Epithelial cell of esophagus (primary cell): Measurements from ENCODE around the gene RHBG.
"Not testable (repeated sequence)": the region's sequence is repeated elsewhere in the genome, so short reads cannot be mapped to it uniquely, and the experiment has no call there.

ENCODE experiments used
- DNase-seq: peaks from one replicate; pipeline ENCODE4 v3.0.0; 2010; ENCODE audit warnings: low read depth
- H3K4me3 ChIP-seq: 2 replicates; pipeline ENCODE4 v1.5.1; 2011; ENCODE audit warnings: mild to moderate bottlenecking, low read length, control low read depth
- CTCF ChIP-seq: IDR thresholded peaks from 2 replicates; pipeline ENCODE4 v1.5.1; 2011; ENCODE audit warnings: low read depth, mild to moderate bottlenecking, low read length, control low read depth, inconsistent platforms; ENCODE audit not compliant: insufficient read depth; ENCODE audit errors: missing control alignments

Gene RHBG

GRCh38 chr1:156338180-156338976 lies 30.6 kb upstream of the RHBG start, which contains the start of the genes CCT3 and TSACC:
CCT3 (minus strand) TSS chr1:156338292; CDS start chr1:156338184, 108 bp downstream.
TSACC (plus strand) TSS chr1:156338526; CDS start chr1:156339758, 1,232 bp downstream.
- no peak for TF ChIP-seq CTCF
- peak; percentile 100 for DNase-seq
- peak within 1 kb of the TSS; percentile 91 for H3K4me3 ChIP-seq

- H3K4me3 ChIP-seq, result no peak overlapping the region
- TF ChIP-seq CTCF, result no peak
- DNase-seq, result no peak
Observed at GRCh38 chr1:156342166-156342955, 26.6 kb upstream of the RHBG start.

GRCh38 chr1:156344409-156344808 lies 24.6 kb upstream of the RHBG start:
- no peak for TF ChIP-seq CTCF
- no peak for DNase-seq
- H3K4me3 ChIP-seq, result no peak overlapping the region

- not testable (repeated sequence) for H3K4me3 ChIP-seq, DNase-seq
Observed at GRCh38 chr1:156346035-156346434, 23.0 kb upstream of the RHBG start.

GRCh38 chr1:156346636-156347035 lies 22.4 kb upstream of the RHBG start:
- no peak overlapping the region for H3K4me3 ChIP-seq
- DNase-seq, result no peak
- no peak for TF ChIP-seq CTCF

- DNase-seq, result no peak
- H3K4me3 ChIP-seq, result no peak overlapping the region
- no peak for TF ChIP-seq CTCF
Observed at GRCh38 chr1:156347331-156347730, 21.7 kb upstream of the RHBG start.

- DNase-seq, H3K4me3 ChIP-seq: not testable (repeated sequence)
Observed at GRCh38 chr1:156352481-156352880, 16.5 kb upstream of the RHBG start.
